T-cell (primary cell): ENCODE data around the gene TLCD5. TPM values are rescaled to one million over a fixed set of nuclear protein-coding genes. Genes with fewer than 3 reads are reported as not detected.

ENCODE experiments used
- ATAC-seq, 4 experiments: fragments of 200-7000 bp in 3 of 4; fragments of 150-1000 bp in 1 of 4; cut with Tn5 transposase; replicated peaks in 1 of 4; 1 replicate in 3 of 4; 2 replicates in 1 of 4; pipeline ENCODE4 v1.10.0; 2021; ENCODE audit warnings: moderate library complexity in 3 of 4, mild to moderate bottlenecking in 2 of 4, moderate number of reproducible peaks in 1 of 4
- CTCF ChIA-PET, 2 donors: fragments of 300-600 bp; sonication (Branson Sonifier 250); formaldehyde crosslinking; loops; one replicate each; lab custom pipeline; 2022; ENCODE audit warnings: antibody characterized with exemption in 2 of 2; lab: Charles Lee
- POLR2A ChIA-PET, 2 donors: fragments of 300-600 bp; sonication (Branson Sonifier 250); formaldehyde crosslinking; loops; one replicate each; lab custom pipeline; 2022; ENCODE audit warnings: antibody characterized with exemption in 2 of 2; lab: Charles Lee
- DNase-seq, 35 experiments: peaks; one replicate each; pipeline versions ENCODE4 v3.0.0 to v3.0.0-alpha.2; 2013 to 2023
- H3K27ac ChIP-seq: one replicate; pipeline ENCODE4 v1.5.1; 2013; ENCODE audit warnings: low read length
- H3K27me3 ChIP-seq, 2 experiments: replicated peaks in 1 of 2; 1 replicate in 1 of 2; 2 replicates in 1 of 2; pipeline versions ENCODE4 v1.6.1 to v1.7.0; 2013; ENCODE audit warnings: low read length in 1 of 2, mixed read lengths in 1 of 2; ENCODE audit not compliant: control insufficient read depth in 2 of 2, insufficient read depth in 2 of 2; ENCODE audit errors: extremely low read depth in 1 of 2
- H3K36me3 ChIP-seq, 2 donors: 1 replicate in 1 of 2; 2 replicates in 1 of 2; pipeline versions ENCODE4 v1.6.1 to v1.7.0; 2013; ENCODE audit warnings: low read length in 1 of 2; ENCODE audit not compliant: control insufficient read depth in 2 of 2, insufficient read depth in 1 of 2; ENCODE audit errors: extremely low read depth in 1 of 2
- H3K4me1 ChIP-seq, 2 experiments: 1 replicate in 1 of 2; 2 replicates in 1 of 2; pipeline versions ENCODE4 v1.6.1 to v1.7.0; 2013; ENCODE audit warnings: low read length in 2 of 2, mixed read lengths in 1 of 2; ENCODE audit not compliant: insufficient read depth in 2 of 2, control insufficient read depth in 1 of 2; ENCODE audit errors: extremely low read depth in 1 of 2
- H3K4me3 ChIP-seq, 2 donors: 1 replicate in 1 of 2; 2 replicates in 1 of 2; pipeline versions ENCODE4 v1.5.1 to v1.7.0; 2013; ENCODE audit warnings: mild to moderate bottlenecking in 2 of 2, low read length in 1 of 2, moderate library complexity in 1 of 2; ENCODE audit not compliant: control insufficient read depth in 1 of 2; ENCODE audit errors: extremely low read depth in 1 of 2
- H3K9me3 ChIP-seq: 2 replicates; pipeline ENCODE4 v1.7.0; 2013
- H3K27ac Mint-ChIP-seq, 2 donors: one replicate each; pipeline ENCODE4 v1.8.0; 2020 to 2021; ENCODE audit warnings: mild to moderate bottlenecking in 2 of 2, mixed read lengths in 2 of 2
- H3K27me3 Mint-ChIP-seq, 2 donors: one replicate each; pipeline ENCODE4 v1.8.0; 2021 to 2022; ENCODE audit warnings: mixed read lengths in 2 of 2
- H3K36me3 Mint-ChIP-seq: one replicate; pipeline ENCODE4 v1.8.0; 2021; ENCODE audit warnings: mixed read lengths
- H3K4me1 Mint-ChIP-seq, 3 donors: one replicate each; pipeline ENCODE4 v1.8.0; 2020 to 2022; ENCODE audit warnings: mixed read lengths in 3 of 3, mild to moderate bottlenecking in 1 of 3
- H3K4me3 Mint-ChIP-seq, 3 donors: one replicate each; pipeline ENCODE4 v1.8.0; 2020 to 2022; ENCODE audit warnings: mild to moderate bottlenecking in 3 of 3, mixed read lengths in 3 of 3, moderate library complexity in 3 of 3
- H3K9me3 Mint-ChIP-seq, 3 donors: one replicate each; pipeline ENCODE4 v1.8.0; 2020 to 2022; ENCODE audit warnings: mixed read lengths in 3 of 3
- WGBS: methylation state at CpG from one replicate; pipeline ENCODE4 v1.1.5; 2013; ENCODE audit warnings: missing lambda C conversion rate; ENCODE audit not compliant: insufficient coverage; 5-methylcytosine and 5-hydroxymethylcytosine counted together
- total RNA-seq, 35 experiments: library from RNA in 6 of 35; stranded (reverse) in 6 of 35; fragments of 120-200 nt in 1 of 35; gene quantifications; one replicate each; pipeline versions ENCODE4 v1.2.1 to v1.2.4 and lab custom pipeline; 2013 to 2026

The TLCD5 gene
- total RNA-seq, 5 donors from 2014 or later (not counting 1 experiment from before 2014, with no cell fraction given): 0.39 to 0.73 (median 0.61) TPM; not detected in 2

DNA sequence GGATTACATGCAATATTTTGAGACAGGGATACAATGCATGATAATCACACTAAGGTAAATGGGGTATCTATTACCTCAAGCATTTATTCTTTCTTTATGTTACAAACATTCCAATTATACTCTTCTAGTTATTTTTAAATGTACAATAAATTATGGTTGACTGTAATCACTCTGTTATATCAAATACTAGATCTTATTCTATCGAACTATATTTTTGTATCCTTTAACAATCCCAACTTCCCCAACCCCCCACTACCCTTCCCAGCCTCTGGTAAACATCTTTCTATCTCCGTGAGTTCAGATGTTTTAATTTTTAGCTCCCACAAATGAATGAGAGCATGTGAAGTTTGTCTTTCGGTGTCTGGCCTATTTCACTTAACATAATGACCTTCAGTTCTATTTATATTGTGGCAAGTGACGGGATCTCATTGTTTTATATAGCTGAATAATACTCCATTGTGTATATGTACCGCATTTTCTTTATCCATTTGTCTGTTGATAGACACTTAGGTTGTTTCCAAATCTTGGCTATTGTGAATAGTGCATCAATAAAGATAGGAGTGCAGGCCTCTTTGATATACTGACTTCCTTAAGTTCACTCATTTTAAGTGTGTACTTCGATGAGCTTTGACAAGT is 51.6 kb downstream of the TLCD5 start:
- Histone ChIP-seq H3K27ac (no peak overlapping the region), H3K4me1 (no peaks in the 10 kb centered on the region), H3K36me3 (no peaks in the 10 kb centered on the region), H3K9me3 (peaks cover 2% of the 10 kb centered on the region), H3K27me3 (peaks cover 0 to 4% of the 10 kb centered on the region in 2 experiments), H3K4me3 (no peak overlapping the region)
- H3K4me1 Mint-ChIP-seq: peaks cover 0 to 4% (median 1%) of the 10 kb centered on the region in 3 donors
- ATAC-seq (no peak), DNase-seq (no peak)
- H3K4me3 Mint-ChIP-seq: no peak overlapping the region
- H3K27me3 Mint-ChIP-seq: peaks cover 10 to 16% of the 10 kb centered on the region in 2 donors
- H3K9me3 Mint-ChIP-seq: peaks cover 0 to 11% (median 9%) of the 10 kb centered on the region in 3 donors
- H3K36me3 Mint-ChIP-seq: peaks cover 10% of the 10 kb centered on the region
- H3K27ac Mint-ChIP-seq: no peak overlapping the region
- no CpG with 5 or more reads among the region's 6 CpGs for WGBS
- CTCF ChIA-PET: no interaction called here
- POLR2A ChIA-PET: no interaction called here

DNA sequence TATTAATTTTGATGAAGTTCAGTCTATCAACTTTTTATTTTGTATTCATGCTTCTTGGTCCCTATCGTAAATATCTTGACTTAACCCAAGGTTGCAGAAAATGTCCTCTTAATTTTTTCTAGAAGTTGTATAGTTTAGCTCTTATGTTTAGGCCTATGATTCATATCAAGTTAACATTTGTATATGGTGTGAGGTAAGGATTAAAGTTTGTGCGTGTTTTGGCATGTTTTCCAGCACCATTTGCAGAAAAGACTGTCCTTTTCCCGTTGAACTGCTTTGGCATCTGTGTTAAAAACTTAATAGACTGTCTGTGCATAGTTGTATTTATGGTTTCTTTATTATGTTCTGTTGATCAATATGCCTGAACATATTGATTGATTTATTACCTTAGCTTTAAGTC is 53.4 kb downstream of the TLCD5 start:
- H3K4me3 ChIP-seq: no peak overlapping the region
- Mint-ChIP-seq H3K27me3 (peaks cover 16 to 20% of the 10 kb centered on the region in 2 donors), H3K9me3 (peaks cover 0 to 11% (median 9%) of the 10 kb centered on the region in 3 donors), H3K27ac (no peak overlapping the region), H3K4me3 (no peak overlapping the region), H3K36me3 (peaks cover 10% of the 10 kb centered on the region), H3K4me1 (peaks cover 0 to 4% (median 1%) of the 10 kb centered on the region in 3 donors)
- CTCF ChIA-PET: no interaction called here
- H3K4me1 ChIP-seq: no peaks in the 10 kb centered on the region
- DNase-seq (no peak), ATAC-seq (no peak)
- H3K9me3 ChIP-seq: peaks cover 2% of the 10 kb centered on the region
- no peaks in the 10 kb centered on the region for H3K36me3 ChIP-seq
- POLR2A ChIA-PET: no interaction called here
- peaks cover 0 to 4% of the 10 kb centered on the region in 2 experiments for H3K27me3 ChIP-seq
- WGBS: 100% methylated on average over 1 of the region's 3 CpGs
- H3K27ac ChIP-seq: no peak overlapping the region

DNA sequence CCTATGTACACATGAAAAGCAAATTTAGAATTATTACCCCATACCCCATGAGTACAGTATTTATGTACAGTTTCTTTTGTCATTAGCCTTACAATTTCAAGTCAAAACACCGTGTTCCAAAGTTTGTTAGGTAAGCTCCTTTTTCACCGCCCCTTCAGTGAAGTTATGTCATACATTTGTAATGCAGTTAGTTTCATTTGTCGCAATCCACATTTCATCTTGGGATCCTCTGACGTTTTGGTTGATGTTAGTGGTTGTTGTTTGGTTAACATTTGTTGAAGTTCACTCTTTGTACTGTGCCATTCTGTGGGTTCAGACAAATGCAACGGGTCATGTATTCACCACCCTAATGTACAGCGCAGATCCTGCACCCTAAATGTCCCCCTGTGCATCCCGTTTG is 56.3 kb downstream of the TLCD5 start:
- no peaks in the 10 kb centered on the region for H3K27me3 ChIP-seq
- ATAC-seq (no peak), DNase-seq (no peak)
- no peaks in the 10 kb centered on the region for H3K36me3 ChIP-seq
- H3K4me3 Mint-ChIP-seq: no peak overlapping the region
- peaks cover 2% of the 10 kb centered on the region for H3K9me3 ChIP-seq
- no peak overlapping the region for H3K27ac Mint-ChIP-seq
- POLR2A ChIA-PET: no interaction called here
- H3K9me3 Mint-ChIP-seq: peaks cover 0 to 11% (median 9%) of the 10 kb centered on the region in 3 donors
- peaks cover 0 to 4% (median 3%) of the 10 kb centered on the region in 3 donors for H3K4me1 Mint-ChIP-seq
- no peak overlapping the region for H3K4me3 ChIP-seq
- H3K36me3 Mint-ChIP-seq: peaks cover 10% of the 10 kb centered on the region
- H3K27ac ChIP-seq: no peak overlapping the region
- no peaks in the 10 kb centered on the region for H3K4me1 ChIP-seq
- WGBS: 100% methylated on average over 2 of the region's 7 CpGs
- H3K27me3 Mint-ChIP-seq: peaks cover 24% of the 10 kb centered on the region in 2 donors
- CTCF ChIA-PET: no interaction called here

Other genes starting within 250 kb of the TLCD5 start
- gene TRIM29, start 187.2 kb upstream of the TLCD5 start, total RNA-seq: not detected
- gene OAF, start 114.3 kb upstream of the TLCD5 start, total RNA-seq: 1 to 10 TPM; 3.2 to 6.0 (median 4.0) TPM
- not detected for gene POU2F3, start 85.2 kb upstream of the TLCD5 start, total RNA-seq
- gene ARHGEF12, start 11.1 kb downstream of the TLCD5 start, total RNA-seq: 10 to 100 TPM in 2 of 5 donors, 1 to 10 TPM in 3; 4.8 to 12.8 (median 8.0) TPM
- gene GRIK4, start 186.4 kb downstream of the TLCD5 start, total RNA-seq: under 1 TPM in 1 of 5 donors, not detected in 4; 0.09 TPM